B cell (primary cell): ENCODE measurements around the gene S1PR2. TPM values are rescaled to one million over a fixed set of nuclear protein-coding genes. Genes with fewer than 3 reads are reported as not detected.

ENCODE experiments used
- ATAC-seq: fragments of 200-7000 bp; cut with Tn5 transposase; one replicate; pipeline ENCODE4 v1.10.0; 2021; ENCODE audit warnings: low read depth, mild to moderate bottlenecking, moderate number of reproducible peaks, moderate library complexity
- CTCF ChIA-PET: fragments of 350-600 bp; sonication (Branson Sonifier 250); formaldehyde crosslinking; loops from one replicate; lab custom pipeline; 2021; ENCODE audit warnings: antibody characterized with exemption, inconsistent platforms; lab: Charles Lee
- POLR2A ChIA-PET: fragments of 350-600 bp; sonication (Branson Sonifier 250); formaldehyde crosslinking; loops from one replicate; lab custom pipeline; 2021; ENCODE audit warnings: antibody characterized with exemption; lab: Charles Lee
- DNase-seq: peaks from one replicate; pipeline ENCODE4 v3.0.0; 2013
- H2AFZ ChIP-seq: 2 replicates; pipeline ENCODE4 v1.6.1; 2012; ENCODE audit warnings: mild to moderate bottlenecking, low read depth, low read length; ENCODE audit not compliant: insufficient read depth, poor library complexity, severe bottlenecking
- H3K27ac ChIP-seq, 2 donors: 1 replicate in 1 of 2; 2 replicates in 1 of 2; pipeline ENCODE4 v1.5.1; 2012 to 2013; ENCODE audit warnings: low read length in 2 of 2, mild to moderate bottlenecking in 2 of 2, moderate library complexity in 1 of 2
- H3K27me3 ChIP-seq, 4 experiments: fragments of 200-600 bp in 1 of 4; sonication (generic) in 1 of 4; replicated peaks in 1 of 4; 1 replicate in 2 of 4; 2 replicates in 2 of 4; pipeline versions ENCODE4 v1.6.1 to v1.7.0; 2013 to 2016; ENCODE audit warnings: low read length in 3 of 4, mild to moderate bottlenecking in 2 of 4, mixed read lengths in 1 of 4, moderate library complexity in 1 of 4; ENCODE audit not compliant: insufficient read depth in 4 of 4, control insufficient read depth in 3 of 4; ENCODE audit errors: control extremely low read depth in 1 of 4
- H3K36me3 ChIP-seq, 2 experiments: replicated peaks in 1 of 2; 1 replicate in 1 of 2; 2 replicates in 1 of 2; pipeline versions ENCODE4 v1.6.1 to v1.7.1; 2013; ENCODE audit warnings: low read length in 1 of 2; ENCODE audit not compliant: insufficient read depth in 2 of 2, control insufficient read depth in 1 of 2; ENCODE audit errors: control extremely low read depth in 1 of 2, extremely low read depth in 1 of 2
- H3K4me1 ChIP-seq, 2 donors: fragments of 200-600 bp in 1 of 2; sonication (generic) in 1 of 2; 1 replicate in 1 of 2; 2 replicates in 1 of 2; pipeline versions ENCODE4 v1.5.1 to v1.6.1; 2013 to 2017; ENCODE audit warnings: low read length in 2 of 2; ENCODE audit not compliant: control insufficient read depth in 2 of 2, insufficient read depth in 2 of 2
- H3K4me2 ChIP-seq: replicated peaks from 2 replicates; pipeline ENCODE3; 2012; ENCODE audit warnings: mild to moderate bottlenecking, low read depth, low read length; ENCODE audit not compliant: poor library complexity, severe bottlenecking
- H3K4me3 ChIP-seq, 5 experiments: fragments of 200-600 bp in 1 of 5; sonication (generic) in 1 of 5; 1 replicate in 3 of 5; 2 replicates in 2 of 5; pipeline versions ENCODE4 v1.5.1 to v1.7.0; 2011 to 2016; ENCODE audit warnings: low read length in 4 of 5, mild to moderate bottlenecking in 4 of 5, low read depth in 2 of 5, control low read depth in 1 of 5, moderate library complexity in 1 of 5; ENCODE audit not compliant: insufficient read depth in 1 of 5; ENCODE audit errors: control extremely low read depth in 1 of 5, extremely low read depth in 1 of 5
- H3K79me2 ChIP-seq: fragments of 200-600 bp; sonication (generic); one replicate; pipeline ENCODE4 v1.6.0; 2016; ENCODE audit warnings: low read length; ENCODE audit not compliant: control insufficient read depth, insufficient read depth
- H3K9ac ChIP-seq: fragments of 200-600 bp; sonication (generic); 2 replicates; pipeline ENCODE4 v1.6.1; 2017; ENCODE audit warnings: mild to moderate bottlenecking, low read length, moderate library complexity
- H3K9me3 ChIP-seq, 3 donors: one replicate each; pipeline versions ENCODE4 v1.6.1 to v1.7.1; 2013; ENCODE audit warnings: low read length in 2 of 3; ENCODE audit not compliant: control insufficient read depth in 2 of 3, insufficient read depth in 1 of 3; ENCODE audit errors: control extremely low read depth in 1 of 3
- H4K20me1 ChIP-seq: 2 replicates; pipeline ENCODE4 v1.6.0; 2012; ENCODE audit warnings: mild to moderate bottlenecking, low read length; ENCODE audit not compliant: insufficient read depth, control insufficient read depth, poor library complexity, severe bottlenecking
- H3K27ac Mint-ChIP-seq: one replicate; pipeline ENCODE4 v1.8.0; 2021; ENCODE audit warnings: mixed read lengths
- H3K27me3 Mint-ChIP-seq: one replicate; pipeline ENCODE4 v1.8.0; 2021; ENCODE audit warnings: mixed read lengths
- H3K4me1 Mint-ChIP-seq: one replicate; pipeline ENCODE4 v1.8.0; 2021; ENCODE audit warnings: mixed read lengths
- H3K4me3 Mint-ChIP-seq: one replicate; pipeline ENCODE4 v1.8.0; 2021; ENCODE audit warnings: mixed read lengths
- H3K9me3 Mint-ChIP-seq: one replicate; pipeline ENCODE4 v1.8.0; 2022; ENCODE audit warnings: mixed read lengths; ENCODE audit not compliant: insufficient read depth
- CTCF ChIP-seq: fragments of 200-600 bp; IDR thresholded peaks from one replicate; pipeline ENCODE4 v1.8.0; 2022; ENCODE audit warnings: antibody characterized with exemption, mild to moderate bottlenecking
- EZH2 ChIP-seq: IDR thresholded peaks from 2 replicates; pipeline ENCODE4 v1.6.1; 2012; ENCODE audit warnings: borderline replicate concordance, low read depth, mild to moderate bottlenecking, moderate library complexity, low read length; ENCODE audit not compliant: insufficient read depth, poor library complexity, severe bottlenecking
- WGBS: methylation state at CpG from one replicate; pipeline ENCODE4 v1.1.5; 2013; ENCODE audit warnings: missing lambda C conversion rate; ENCODE audit not compliant: insufficient coverage; 5-methylcytosine and 5-hydroxymethylcytosine counted together
- intact Hi-C: fragments of 100-400 bp; cut with micrococcal nuclease; formaldehyde crosslinking; loops from one replicate; pipeline ENCODE4 v1.10.0; 2022
- polyA plus RNA-seq: library from polyadenylated mRNA; depleted of rRNA; stranded (reverse); fragments of >200 nt; gene quantifications from 2 replicates; pipeline ENCODE4 v1.2.3, GENCODE V29; 2012
- total RNA-seq, 2 donors: library from RNA; stranded (reverse); fragments of 120-200 nt in 1 of 2; gene quantifications; 1 replicate in 1 of 2; 2 replicates in 1 of 2; pipeline versions ENCODE4 v1.2.3 to v1.2.4, GENCODE V29; 2013 to 2022

S1PR2 gene
- total and polyA plus RNA-seq, 2 donors (not counting 1 experiment from before 2014, with no cell fraction given), result 1.8 to 4.4 TPM

DNA sequence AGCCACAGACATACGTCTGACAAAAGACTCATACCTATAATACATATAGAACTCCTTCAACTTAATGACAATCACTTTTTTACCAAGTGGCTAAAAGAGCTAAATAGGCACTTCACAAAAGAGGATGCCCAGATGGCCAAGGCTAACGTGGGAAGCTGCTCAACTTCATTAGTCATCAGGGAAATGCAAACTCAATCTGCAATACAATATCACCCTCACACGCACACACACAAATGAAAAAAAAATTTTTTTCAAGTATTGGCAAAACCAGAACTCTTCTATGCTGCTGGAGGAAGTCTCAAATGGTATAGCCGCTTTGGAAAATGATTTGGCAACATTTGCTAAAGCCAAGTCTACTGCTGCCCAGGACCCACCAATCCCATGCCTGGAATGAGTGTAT, 21.8 kb downstream of the S1PR2 start:
- POLR2A ChIA-PET, result no interaction called here
- no peak for DNase-seq
- TF ChIP-seq CTCF (no peak), EZH2 (no peak)

DNA sequence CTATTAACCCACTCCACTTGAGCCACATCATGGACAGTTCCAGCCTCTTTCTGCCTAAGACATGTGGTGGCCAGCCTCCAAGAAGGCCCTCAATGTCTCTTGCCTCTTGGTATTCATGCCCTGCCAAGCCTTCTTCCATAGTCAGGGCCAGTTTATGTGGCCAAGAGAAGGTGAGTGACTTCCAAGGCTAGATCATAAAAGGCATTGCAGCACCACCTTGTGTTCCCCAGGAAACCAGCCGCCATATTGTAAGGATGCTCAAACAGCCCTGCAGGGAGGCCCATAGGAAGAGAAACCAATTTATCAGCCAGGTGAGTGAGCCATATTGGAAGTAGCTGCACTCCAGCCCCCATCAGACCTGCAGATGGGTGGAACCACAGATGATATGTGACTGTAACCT, 24.1 kb downstream of the S1PR2 start:
- 90% methylated on average over 1 of the region's 1 CpG for WGBS
- no peaks in the 10 kb centered on the region for H3K4me1 Mint-ChIP-seq
- Histone ChIP-seq H3K27ac (no peak overlapping the region), H3K27me3 (no peaks in the 10 kb centered on the region), H3K4me1 (no peaks in the 10 kb centered on the region), H3K4me3 (no peak overlapping the region), H3K36me3 (no peaks in the 10 kb centered on the region), H3K9ac (no peak overlapping the region), H4K20me1 (no peaks in the 10 kb centered on the region), H3K9me3 (peaks cover 0 to 8% (median 0%) of the 10 kb centered on the region in 3 donors), H3K4me2 (no peak overlapping the region), H3K79me2 (no peaks in the 10 kb centered on the region), H2AFZ (no peak overlapping the region)
- POLR2A ChIA-PET, result interaction anchor here (0.5 to 0.6 kb wide), 2 partner anchors 105 to 110 kb away, joined by 4 to 11 read pairs; no protein-coding TSS in a partner anchor
- no peaks in the 10 kb centered on the region for H3K27me3 Mint-ChIP-seq
- H3K4me3 Mint-ChIP-seq, result no peak overlapping the region
- no peak overlapping the region for H3K27ac Mint-ChIP-seq
- intact Hi-C loops, result no loop called here
- DNase-seq (no peak), ATAC-seq (no peak)
- H3K9me3 Mint-ChIP-seq, result no peaks in the 10 kb centered on the region
- CTCF ChIA-PET, result no interaction called here
- TF ChIP-seq CTCF (no peak), EZH2 (no peak)

More for the DNA sequence above, 21.8 kb downstream of the S1PR2 start:
- intact Hi-C loops, result no loop called here
- H3K9me3 ChIP-seq, result peaks cover 0 to 8% (median 0%) of the 10 kb centered on the region in 3 donors
- no peak for ATAC-seq
- WGBS, result 67% methylated on average over 3 of the region's 4 CpGs
- H3K9me3 Mint-ChIP-seq, result no peaks in the 10 kb centered on the region
- no peaks in the 10 kb centered on the region for H3K36me3 ChIP-seq
- no peaks in the 10 kb centered on the region for H4K20me1 ChIP-seq
- no peak overlapping the region for H3K4me3 Mint-ChIP-seq
- no peak overlapping the region for H3K9ac ChIP-seq
- H3K4me2 ChIP-seq, result no peak overlapping the region
- no peaks in the 10 kb centered on the region for H3K79me2 ChIP-seq
- no peaks in the 10 kb centered on the region for H3K4me1 Mint-ChIP-seq
- no peak overlapping the region for H3K27ac ChIP-seq
- CTCF ChIA-PET, result interaction anchor here (1.5 kb wide), 1 partner anchor 41 kb away, joined by 3 read pairs; no protein-coding TSS in a partner anchor
- H2AFZ ChIP-seq, result no peak overlapping the region
- H3K27me3 Mint-ChIP-seq, result no peaks in the 10 kb centered on the region
- no peak overlapping the region for H3K27ac Mint-ChIP-seq
- no peaks in the 10 kb centered on the region for H3K27me3 ChIP-seq
- H3K4me3 ChIP-seq, result no peak overlapping the region
- no peaks in the 10 kb centered on the region for H3K4me1 ChIP-seq
